GM19468 (cell line): ENCODE results near the gene OPA1.

Experiments
- ATAC-seq: cut with Tn5 transposase; IDR thresholded peaks from one replicate; pipeline ENCODE4 v1.9.1; 2021; ENCODE audit warnings: mild to moderate bottlenecking, moderate library complexity, moderate number of reproducible peaks; ENCODE audit not compliant: unreplicated experiment; ENCODE audit errors: extremely low read depth

The OPA1 gene

DNA sequence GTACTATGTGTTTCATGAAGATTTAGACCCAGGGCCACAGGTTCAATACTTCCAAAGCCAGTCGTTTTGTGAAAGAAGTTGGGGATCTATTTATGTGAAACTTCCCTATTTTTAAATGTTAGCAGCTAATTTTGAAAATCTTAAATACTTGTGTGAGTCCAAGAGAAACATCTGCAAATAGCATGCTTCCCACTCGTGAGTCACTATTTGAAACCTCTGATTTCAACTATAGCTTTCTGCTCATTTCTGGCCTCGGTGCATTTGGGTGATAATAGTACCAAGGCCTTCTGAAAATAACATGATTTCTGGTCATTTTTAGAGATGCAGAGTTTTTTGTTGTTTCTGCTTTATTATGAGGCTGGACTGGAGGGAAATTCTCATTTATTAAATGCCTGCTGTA, 110.0 kb downstream of the OPA1 start:
- no peak for ATAC-seq

DNA sequence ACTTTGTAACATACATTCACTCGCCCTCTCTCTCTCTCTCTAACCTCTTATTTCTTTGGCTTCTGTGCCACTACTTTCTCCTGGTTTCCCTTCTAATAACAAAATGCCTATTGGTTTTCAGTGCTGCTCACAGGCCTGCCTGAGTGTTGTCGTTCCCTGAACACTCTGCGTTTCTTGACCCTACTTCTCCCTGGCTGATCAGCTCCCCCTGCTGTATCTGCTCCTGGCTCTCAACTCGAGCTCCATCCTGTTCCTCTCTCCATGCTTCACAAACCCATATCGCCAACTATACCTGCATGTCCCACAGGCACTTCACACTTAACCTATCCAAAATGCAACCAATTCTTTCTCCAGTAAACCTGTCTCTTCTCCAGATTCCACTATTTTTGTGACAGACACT, 111.4 kb downstream of the OPA1 start:
- no peak for ATAC-seq

DNA sequence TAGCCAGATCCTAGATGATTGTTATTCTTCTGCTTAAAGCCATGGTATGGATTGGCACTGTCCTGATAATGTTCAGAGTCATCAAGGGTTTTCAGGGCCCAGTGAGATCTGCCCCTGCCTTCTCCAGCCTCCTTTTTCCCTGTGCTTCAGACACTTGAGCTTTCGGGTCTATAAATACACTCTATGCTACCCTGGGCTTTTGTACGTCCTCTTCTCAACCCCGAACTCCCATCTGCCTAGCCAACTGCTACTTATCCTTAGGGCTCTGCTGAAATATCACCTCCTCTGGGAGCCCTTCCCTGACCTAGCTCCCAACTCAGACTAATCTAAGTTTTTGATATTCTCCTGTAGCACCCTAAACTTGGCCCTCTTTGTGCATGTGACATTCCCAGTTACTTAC, 115.3 kb downstream of the OPA1 start:
- ATAC-seq: no peak

DNA sequence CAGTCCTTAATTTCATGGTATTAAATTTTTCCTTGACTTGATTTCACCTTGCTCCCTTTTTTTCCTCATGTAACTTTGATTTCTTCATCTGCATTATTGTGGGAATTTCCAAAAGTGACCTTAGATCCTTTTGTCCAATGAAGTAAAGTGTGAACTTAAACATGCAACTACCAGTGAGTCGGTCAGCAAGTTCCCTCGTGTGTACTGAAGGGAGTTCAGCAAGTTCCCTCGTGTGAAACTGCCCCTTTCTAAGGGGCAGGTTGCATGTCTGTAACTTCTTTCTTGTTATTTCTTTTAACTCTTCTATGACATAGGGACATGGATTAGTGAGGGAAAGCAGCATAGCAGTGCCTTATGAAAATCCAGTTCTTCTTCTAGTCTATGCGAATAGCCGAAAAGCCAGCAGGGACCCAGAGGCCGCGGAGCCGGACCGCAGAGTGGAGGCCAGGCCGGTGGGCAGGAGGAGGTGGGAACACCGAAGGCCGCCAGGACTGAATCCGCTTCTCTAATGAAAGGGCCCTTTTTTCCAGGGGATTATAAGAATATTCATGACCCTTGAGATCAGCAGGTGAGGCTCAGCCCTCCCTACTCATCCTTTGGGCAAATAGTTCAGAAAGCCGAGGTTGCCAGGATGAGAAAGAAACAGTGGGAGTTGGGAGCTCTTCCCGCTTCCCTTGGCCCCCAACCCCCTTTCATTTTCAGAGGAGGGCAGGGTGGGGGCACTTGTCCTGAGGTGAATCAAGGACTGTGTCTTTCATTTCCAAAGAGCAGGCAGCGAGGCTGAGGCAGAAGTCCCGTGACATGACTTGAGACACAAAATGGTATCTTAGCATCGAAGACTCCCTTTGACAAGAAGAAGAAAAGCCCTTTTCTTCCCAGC, 117.5 kb downstream of the OPA1 start:
- no peak for ATAC-seq

DNA sequence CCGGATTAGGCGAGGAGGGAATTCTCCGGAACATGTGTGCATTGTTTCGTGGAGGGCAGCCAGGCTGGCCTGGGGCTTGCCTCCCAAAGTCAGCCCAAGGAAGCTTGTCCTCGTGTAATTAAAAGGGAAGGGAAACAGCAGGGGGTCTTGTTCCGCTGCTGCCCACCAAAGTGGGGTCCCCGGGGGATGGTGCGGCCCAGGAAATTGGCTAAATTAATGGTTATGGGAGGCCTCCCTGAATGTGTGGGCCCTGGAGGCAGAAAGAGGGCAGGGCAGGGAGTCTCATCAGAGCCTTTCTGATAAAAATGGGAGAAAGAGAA, 118.1 kb downstream of the OPA1 start:
- ATAC-seq: no peak

DNA sequence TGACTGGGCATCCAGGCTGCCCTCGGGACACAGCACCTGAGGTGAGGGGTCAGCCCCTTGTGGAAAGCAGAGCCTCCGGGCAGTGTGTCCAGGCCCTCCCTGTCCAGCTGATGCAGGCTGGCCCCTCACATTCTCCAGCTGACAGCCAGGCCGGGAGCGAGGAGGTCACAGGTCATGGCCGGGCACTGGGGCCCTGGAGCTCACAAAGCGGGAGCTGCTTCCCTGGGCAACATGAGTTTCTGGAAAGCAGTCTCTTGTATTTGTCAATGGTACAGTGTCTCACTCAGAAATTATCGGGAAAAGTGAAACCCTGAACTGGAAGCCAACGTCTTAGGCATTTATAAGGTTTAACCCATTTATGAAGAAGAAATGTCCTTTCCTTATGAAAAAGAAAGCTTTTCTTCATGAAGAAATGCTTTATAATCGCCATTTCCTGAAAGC, 118.5 kb downstream of the OPA1 start:
- no peak for ATAC-seq

DNA sequence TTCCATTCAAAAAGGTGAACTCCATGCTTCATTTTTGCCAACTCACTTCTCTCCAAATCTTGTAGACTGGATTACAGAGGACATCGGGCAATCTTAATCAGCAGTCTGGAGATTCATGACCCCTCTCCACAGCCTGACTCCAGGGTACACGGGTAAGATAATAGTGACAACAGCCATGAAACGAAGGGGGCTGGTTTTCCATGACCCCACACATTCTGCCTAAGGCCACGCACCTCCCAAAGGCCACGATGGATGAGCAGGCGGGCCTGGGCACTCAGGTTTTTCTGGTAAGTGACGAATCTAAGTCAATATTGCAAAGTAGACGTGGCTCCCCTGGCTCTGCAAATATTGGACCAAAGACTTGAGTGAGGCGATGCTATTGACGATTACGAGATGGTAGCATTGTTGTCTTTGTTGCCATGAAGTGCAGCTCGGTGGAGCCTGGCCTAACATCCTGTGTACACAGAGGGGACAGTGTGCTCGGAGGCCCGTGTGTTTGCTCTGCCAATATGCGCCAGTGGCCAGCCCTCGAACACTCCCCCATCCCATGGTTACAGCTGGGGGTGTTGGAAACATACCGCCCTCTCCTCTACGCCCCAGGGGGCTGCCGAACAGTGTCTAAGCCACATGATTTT, 119.1 kb downstream of the OPA1 start:
- no peak for ATAC-seq

DNA sequence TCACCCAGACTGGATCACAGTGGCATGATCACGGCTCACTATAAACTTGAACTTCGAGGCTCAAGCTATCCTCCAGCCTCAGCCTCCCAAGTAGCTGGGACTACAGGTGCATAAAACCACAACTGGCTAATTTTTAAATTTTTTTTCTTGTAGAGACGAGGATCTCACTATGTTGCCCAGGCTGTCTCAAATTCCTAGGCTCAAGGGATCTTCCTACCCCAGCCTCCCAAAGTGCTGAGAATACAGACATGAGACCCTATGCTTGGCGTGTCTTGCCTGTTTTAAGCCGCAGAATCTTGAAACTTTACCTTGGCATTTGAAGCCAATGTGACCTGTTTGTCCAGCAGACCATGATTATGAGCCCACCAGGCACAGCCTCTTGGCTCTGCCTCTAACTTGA, 119.9 kb downstream of the OPA1 start:
- no peak for ATAC-seq

DNA sequence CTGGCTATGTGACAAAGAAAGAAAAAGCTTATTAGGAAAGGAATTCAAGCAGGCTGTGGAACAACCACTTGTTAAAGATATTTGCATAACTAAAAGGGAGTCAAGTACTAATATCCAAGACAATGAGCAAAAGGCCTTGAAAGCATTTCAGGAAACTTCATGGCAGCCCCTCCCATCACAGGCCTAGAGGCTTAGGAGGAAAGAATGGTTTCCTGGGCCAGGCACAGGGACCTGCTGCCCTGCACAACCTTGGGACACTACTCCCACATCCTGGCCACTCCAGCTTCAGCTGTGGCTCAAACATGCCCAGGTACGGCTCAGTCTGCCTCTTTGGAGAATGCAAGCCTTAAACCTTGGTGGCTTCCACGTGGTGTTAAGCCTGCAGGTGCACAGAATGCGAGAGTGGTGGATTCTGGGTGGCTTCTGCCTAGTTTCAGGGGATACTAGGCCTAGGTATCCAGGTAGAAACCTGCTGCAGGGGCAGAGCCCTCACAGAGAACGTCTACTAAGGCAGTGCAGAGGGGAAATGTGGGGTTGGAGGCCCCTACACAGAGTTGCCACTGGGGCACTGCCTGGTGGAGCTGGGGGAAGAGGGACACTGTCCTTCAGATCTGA, 121.6 kb downstream of the OPA1 start:
- ATAC-seq: no peak

DNA sequence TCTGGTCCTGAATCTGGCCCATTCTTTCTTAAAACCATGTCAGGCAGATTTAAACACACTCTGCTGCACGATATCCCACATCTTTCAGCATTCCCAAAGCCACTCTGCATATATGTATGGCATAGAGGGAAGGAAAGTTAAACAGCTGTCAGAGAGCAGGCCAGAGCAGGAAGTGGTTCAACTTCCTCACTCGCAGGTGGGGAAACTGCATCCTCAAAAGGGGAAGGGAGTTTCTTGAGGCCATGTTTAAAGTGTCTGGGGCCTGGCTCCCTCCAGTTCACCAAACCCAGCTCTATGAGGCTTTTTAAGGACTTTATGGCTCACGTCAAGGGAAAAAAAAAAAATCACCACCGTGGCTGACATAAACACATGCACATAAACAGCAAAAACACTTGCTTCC, 123.1 kb downstream of the OPA1 start:
- no peak for ATAC-seq

DNA sequence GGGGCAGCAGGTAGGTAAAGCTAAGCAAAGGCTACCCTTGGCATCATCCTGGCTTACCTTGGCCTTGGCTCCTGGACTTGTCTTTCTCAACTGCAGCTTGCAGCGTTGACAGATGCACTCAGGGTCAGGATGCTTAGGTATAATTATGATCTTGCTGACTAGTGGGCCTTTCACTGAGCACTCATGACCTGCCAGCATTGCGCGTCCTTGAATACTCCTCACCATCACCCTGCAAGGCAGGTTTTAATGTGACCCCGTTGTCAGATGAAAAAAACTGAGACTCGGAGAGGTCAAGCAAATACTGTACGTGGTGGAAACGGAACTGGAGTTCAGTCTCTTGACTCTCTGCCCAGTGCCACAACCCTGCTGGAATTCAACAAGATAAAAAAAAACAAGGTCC, 126.7 kb downstream of the OPA1 start:
- ATAC-seq: no peak

DNA sequence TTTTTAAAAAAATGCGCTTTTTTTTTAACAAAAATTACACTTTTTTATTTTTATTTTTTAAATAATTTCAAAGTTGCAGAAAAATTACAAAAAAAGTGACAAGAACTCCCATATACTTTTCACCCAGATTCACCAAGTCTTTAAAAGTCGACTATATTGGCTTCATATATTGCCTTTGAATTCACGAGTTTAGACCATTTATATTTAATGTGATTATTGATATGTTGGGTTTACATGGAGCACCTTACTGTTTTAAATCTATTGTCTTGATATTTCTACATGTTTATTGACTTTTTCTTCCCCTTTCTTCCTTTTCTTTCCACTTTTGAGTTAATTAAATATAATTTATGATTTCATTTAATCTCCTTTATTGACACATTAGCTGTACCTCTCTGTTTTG, 127.2 kb downstream of the OPA1 start:
- ATAC-seq: no peak

DNA sequence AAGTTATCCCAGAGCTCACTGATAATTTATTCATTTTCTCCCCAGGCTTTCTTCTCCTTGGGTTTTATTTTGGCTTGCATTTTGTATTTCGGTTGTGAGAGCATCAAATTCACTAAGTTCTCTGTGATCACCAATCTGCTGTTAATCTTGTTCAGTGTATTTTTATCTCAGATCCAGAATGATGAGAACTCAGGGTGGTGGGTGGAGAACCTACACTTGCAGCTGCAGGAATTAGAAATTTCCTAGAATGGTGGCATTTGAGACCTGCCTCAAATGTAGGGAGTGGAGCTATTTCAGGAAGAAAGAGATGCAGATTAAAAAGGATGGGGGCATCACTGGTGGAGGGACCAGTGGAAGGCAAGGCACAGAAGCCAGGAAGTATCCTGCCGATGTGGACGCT, 129.6 kb downstream of the OPA1 start:
- no peak for ATAC-seq

DNA sequence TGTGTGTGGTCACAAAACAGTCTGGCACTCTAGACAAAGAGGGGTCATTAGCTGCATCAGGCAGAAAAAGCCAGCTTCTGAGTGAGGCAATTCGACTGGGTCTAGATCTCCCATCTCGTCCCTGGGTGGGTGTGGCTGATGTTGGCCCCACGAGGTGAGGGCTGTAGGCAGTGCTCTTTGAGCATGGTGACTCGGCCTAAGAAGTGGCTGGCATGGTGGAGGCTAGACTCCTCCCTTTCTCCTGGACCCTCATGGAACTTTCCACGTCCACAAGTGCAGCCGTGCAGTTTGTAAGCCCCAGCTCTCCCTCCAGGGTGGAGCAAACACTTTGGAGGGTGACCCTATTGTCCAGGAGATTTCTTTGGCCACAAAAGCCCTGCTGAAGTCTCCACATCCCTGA, 134.1 kb downstream of the OPA1 start:
- no peak for ATAC-seq

DNA sequence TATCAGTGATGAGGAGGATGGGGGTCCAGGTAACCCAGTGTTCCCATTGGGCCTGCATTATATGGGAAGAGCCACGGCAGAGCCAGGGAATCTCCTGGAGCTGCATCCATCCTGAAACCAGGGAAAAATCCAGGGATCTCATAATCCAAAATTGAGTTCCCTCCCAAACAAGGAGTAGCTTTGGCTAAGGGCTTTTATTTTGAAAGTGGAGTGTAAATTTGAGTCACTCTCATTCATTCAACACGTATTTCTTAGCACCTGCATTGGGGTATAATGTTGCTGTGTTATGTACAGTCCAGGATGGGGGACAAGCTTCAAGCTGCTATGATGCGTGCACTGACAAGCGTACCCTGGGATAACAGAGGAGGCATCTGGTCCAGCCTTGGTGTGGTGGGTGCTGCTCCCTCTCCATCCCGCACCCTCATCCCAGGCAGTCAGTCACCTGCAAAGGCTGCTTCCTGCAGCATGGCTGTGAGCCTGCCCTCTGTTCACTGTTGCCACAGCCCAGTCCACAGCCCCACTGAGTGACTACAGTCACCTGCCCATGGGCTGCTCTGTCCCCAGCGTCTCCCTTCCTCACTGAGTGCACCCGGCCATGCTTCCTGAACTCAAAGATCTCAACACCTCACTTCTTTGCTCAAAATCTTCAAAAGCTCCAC, 135.6 kb downstream of the OPA1 start:
- ATAC-seq: no peak

DNA sequence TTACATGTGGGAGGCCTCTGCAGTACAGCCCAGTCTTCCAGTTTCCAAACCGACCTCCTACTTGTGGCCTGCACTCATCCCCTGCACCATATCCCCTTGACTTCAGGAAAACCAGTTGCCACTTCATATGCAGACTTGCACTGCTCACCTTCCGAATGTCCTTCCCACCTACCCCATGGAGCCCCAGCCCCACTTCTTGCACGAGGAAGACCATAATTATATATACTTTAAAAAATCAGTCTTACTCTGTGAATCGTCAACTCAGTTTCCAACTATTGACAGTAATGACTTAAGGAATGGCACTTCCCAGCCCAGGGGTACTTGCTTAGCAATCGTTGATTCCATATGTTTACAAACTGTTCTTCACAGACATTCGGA, 136.1 kb downstream of the OPA1 start:
- no peak for ATAC-seq

DNA sequence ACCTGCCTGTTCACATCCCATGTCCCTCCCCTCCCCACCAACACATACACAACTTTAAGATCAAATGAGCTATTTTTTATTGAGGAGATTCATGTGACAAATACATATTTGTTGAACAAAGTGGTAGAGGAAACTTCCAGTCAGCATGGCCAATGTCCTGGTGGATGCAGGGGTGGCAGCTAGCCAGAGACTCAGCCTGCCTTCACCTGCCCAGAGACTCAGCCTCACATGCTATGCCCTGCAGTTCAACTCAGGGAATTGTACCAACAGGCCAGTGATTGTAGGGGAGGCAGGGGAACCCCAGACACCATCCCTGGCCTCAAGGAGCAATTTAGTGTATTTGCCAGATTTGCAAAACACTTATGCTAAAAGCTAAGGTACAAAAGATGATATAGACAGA, 136.6 kb downstream of the OPA1 start:
- no peak for ATAC-seq

DNA sequence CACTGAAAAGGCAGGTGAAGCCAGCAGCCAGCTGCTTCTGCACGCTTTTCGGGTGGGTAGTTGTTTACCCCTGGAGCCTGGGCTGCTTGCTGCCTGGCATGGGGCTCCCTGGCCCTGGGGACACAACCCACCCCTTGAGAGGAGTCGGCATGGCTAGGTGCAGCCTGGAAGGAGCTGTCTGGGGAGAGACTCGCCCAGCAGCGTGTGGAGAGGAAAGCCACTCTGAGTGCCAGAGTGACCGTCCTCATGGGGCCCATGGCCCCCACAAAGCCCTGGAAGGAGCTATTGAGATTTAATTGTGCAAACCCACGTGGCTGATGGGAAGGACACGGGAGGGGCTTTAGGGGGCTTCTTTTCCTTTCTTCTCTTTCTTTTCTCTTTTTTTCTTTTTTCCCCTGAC, 137.5 kb downstream of the OPA1 start:
- no peak for ATAC-seq

DNA sequence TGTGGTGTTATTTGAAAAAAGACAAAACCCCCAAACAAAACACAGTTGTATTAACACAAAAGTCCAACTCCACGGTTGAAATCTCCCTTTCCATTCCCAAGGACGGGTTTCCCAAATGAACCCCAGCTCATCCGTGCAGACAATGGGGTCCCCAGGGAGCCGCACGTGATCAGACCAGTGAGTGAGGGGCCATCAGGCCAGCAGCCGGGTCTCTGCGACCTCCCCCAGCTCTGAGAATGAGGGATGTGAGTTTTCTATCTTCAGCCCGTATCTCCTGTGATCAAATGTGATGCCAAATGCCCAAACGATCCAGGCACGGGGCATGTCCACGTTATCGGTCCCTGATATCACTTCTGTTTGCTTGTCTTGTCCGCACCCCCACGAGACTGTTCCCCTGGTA, 138.0 kb downstream of the OPA1 start:
- no peak for ATAC-seq

DNA sequence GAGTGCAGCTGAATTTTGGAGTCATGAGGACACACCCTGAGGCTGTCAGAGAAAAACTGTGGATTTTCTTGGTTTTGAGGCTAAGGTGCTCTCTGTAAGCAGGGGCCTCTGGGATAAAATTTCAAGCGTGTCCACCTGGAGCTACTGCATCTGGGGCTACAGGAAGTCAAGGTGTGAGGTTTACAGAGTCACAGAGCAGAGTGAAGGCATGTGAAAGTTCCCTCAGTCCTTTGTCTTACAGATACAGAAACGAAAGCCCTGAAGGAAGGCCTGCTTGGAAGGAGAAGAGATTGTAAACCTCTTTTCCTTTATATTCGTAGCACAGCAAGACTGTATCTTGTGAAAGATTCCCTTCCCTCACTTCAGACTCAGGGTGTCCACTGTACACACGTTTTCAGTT, 138.6 kb downstream of the OPA1 start:
- ATAC-seq: no peak

DNA sequence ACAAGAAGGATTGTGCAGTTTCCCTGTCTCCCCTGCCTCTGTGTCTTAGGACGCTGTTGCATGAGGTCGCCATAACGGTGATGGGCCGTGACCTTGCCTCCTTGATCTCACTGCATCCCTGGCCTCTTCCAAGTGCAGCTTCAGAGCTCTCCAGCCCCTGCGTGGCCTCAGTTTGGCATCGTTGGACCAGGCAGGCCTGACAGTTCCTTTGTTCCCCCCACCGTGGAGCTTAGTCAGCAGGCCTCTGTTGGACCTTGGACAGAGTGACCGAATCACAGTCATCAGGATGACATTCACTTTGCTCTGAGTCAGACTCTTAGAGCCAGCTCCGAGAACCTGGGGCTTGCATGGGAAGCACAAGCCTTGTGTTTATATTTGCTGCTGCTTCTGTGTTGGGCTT, 139.4 kb downstream of the OPA1 start:
- no peak for ATAC-seq
